Measurements from ENCODE around the gene GOLT1B.

The GOLT1B gene

DNA sequence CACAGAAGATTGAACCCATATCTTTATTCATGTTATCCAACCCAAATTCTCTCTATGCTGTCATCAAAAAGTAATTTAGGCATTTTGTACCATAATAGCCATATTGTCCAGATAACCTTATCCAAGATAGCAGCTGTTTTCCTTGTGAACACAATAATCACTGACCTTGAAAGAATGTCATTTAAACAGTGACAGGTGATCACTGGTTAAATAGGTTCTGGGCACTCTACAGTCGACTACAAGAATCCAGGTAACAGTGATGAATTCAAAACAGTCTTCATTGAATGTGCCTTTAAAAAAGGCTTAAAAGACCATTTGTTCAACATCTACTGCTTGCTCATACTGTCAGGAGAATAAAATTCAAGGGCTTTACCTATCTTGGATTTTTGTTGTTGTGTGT, 20.0 kb downstream of the GOLT1B start:
- in situ Hi-C loops (cut with MboI; ENCODE audit: low sequenced_read_pairs): no loop called here

GRCh38 chr12:21523148-21523547, 21.6 kb downstream of the GOLT1B start:
- in situ Hi-C loops (cut with MboI; ENCODE audit: low sequenced_read_pairs): no loop called here

DNA sequence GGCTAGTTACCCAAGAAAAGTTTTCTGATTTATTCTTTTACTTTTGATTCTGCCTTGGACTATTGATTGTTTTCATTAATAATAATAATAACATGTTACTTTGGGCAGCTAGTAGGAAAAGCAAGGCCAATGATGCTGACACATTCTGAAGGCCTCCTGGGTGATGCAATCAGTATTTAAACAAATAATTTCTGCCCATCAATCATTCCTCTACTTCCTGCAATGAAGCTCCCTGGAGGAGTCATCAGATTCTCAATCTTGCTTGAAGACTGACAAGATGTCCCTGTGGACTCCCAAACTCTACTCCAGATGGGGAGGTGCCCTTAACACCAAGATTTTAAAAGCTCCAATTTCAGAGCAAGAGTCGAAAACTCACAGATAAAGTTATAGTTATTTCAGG, 24.5 kb downstream of the GOLT1B start, which contains the start of gene SPX:
Gene SPX, plus strand, starts transcription at position 244 of the 400 bp plus-strand sequence. CDS start 177 bp downstream, outside the sequence.
- in situ Hi-C loops (cut with MboI; ENCODE audit: low sequenced_read_pairs): no loop called here

DNA sequence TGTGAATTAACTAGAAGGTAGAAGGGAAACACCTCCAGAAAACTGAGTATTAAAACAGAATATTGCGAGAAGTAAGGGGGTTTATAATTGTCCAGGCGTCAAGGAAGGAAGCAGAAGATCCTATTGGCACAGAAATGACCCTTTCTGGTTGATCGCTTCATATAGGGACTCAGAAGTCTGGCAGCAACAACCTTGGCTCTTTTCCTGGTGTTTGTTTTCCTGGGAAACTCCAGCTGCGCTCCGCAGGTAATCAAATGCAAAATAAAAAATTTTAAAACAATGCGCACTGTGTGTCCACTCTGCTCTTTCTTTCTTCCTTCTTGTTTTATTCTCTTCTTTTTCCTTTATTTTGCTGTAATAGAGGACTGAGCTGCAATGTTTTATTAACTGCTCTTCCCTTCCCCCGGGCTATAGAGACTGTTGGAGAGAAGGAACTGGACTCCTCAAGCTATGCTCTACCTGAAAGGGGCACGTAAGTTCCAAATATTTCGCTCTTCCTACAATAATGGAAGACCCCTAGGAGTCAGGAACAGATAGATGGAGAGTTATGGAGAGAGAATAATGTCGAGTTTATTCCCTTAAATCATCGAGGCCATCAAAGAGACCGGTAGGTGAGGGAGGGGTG, 25.2 kb downstream of the GOLT1B start:
- in situ Hi-C loops (cut with MboI; ENCODE audit: low sequenced_read_pairs): no loop called here

DNA sequence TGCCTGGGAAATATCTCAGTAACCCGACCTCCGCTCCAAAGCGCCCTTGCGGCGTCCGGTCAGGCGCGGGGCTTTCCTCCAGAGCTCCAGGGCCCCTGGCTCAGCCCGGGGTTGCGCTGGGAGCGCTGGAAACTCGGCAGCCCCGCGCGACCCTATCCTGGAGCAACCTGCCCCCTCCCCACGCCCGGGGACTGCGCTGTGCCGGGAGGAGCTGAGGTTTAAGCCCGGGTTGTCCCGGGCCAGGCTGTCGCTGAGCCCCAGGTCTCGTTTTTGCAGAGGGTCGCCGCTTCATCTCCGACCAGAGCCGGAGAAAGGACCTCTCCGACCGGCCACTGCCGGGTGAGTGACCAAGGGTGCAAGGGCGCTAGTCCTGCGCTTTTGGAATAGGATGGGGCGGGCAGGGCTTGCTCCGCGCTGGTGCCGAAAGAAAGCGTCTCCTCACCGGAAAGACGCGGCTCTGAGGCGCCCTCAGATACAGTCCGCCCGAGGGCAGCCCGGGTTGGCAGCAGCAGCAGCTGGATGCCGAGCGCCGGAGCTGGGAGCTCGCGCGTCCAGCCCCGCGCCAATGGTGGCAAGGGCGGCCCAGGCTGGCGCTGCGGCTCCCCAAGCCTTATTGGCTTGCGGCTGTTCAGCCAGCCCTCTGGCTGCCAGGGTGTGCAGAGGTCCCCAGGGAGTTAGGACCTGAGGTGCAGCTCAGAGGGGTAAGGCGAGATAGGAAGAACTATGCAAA, 26.0 kb downstream of the GOLT1B start:
- in situ Hi-C loops (cut with MboI; ENCODE audit: low sequenced_read_pairs): no loop called here

- in situ Hi-C loops (cut with MboI; ENCODE audit: low sequenced_read_pairs): no loop called here
Measured at GRCh38 chr12:21528953-21529352, 27.4 kb downstream of the GOLT1B start.

DNA sequence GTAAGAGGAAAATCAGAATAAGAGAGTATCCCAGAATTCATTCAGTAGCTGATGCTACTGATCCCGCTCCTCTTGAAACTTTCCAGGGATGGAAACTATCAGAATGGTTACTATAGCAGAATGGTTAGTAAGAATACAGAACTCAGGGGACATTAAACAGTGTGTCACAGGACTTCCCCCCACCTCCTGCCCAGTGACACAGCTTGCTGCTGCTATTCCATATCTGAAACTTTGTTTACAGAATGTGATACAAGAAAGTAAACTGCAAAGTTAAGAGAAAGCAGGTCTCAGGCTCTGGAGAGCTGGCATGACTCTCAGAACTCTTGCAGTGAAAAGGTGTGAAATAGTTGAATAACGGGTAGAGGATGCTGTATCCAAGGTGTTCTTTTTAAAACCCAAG, 27.9 kb downstream of the GOLT1B start:
- in situ Hi-C loops (cut with MboI; ENCODE audit: low sequenced_read_pairs): no loop called here

GRCh38 chr12:21538061-21538653, 36.6 kb downstream of the GOLT1B start:
- in situ Hi-C loops (cut with MboI; ENCODE audit: low sequenced_read_pairs): no loop called here

GRCh38 chr12:21539797-21540196, 38.2 kb downstream of the GOLT1B start:
- in situ Hi-C loops (cut with MboI; ENCODE audit: low sequenced_read_pairs): no loop called here

DNA sequence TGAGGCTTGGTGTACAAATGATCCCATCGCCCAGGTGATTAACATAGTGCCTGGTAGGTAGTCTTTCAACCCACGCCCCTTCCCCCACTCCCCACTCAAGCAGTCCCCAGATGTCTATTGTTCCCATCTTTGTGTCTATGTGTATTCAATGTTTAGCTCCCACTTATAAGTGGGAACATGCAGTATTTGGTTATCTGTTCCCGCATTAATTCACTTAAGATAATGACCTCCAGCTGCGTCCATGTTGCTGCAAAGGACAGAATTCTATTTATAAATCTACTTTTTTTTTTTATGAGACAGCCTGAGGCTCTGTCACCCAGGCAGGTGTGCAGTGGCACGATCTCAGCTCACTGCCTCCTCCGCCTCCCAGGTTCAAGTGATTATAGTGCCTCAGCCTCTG, 40.2 kb downstream of the GOLT1B start:
- in situ Hi-C loops (cut with MboI; ENCODE audit: low sequenced_read_pairs): no loop called here

- in situ Hi-C loops (cut with MboI; ENCODE audit: low sequenced_read_pairs): no loop called here
Measured at GRCh38 chr12:21542403-21542802, 40.8 kb downstream of the GOLT1B start.

DNA sequence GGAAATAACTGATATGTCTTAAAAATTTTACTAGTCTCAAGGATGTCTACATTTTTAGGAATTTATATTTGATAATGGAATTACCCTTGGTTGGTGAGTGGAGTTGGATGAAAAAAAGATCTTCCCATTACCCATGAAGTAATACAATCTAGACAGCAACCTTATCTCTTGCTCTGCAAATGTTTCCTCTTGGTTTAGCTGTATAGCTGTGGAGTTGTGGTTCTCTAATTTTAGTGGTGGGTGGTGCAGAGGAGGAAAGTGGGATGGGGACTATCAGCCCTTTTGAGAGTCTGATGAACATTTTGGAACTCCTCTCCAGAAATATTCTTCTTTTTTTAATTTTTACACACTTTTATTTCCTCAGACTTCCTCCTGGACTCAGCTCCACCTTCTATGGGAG, 41.6 kb downstream of the GOLT1B start:
- in situ Hi-C loops (cut with MboI; ENCODE audit: low sequenced_read_pairs): no loop called here

DNA sequence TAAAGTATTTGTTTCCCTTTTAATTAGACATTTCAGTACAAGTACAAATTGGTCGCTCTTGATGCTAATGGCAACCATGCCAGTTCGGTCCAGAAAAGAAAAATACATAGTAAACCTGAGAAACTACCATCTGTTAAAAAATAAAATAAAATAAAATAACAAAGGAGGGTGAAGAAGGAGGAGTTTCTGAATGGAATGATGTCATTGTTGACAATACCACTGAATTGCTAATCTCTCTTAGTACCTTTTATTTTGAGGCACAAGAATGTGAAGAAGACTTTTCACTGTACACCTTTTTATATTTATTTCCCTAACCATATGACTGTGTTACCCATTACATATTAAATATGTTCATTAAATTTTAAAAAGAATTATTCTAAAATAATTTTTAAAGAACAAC, 44.0 kb downstream of the GOLT1B start:
- in situ Hi-C loops (cut with MboI; ENCODE audit: low sequenced_read_pairs): no loop called here

DNA sequence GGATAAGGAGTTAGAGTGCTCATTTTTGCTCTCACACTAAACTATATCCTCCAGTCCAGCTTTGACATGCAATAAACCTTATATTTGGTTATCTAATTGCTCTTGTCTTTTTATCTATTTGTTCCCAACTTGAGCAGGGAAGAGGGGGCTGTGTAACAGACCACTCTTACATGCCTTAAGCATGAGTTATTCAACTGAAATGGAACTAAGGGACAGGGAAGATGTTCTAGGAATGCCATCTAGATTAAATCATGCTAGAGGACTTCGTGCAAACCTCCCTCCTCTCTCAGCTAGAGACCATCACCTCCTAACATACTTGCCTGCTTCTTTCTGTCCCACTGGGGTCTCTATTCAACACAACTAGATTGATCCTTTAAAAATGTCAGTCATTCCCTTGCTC, 45.1 kb downstream of the GOLT1B start:
- in situ Hi-C loops (cut with MboI; ENCODE audit: low sequenced_read_pairs): no loop called here

GRCh38 chr12:21547437-21547836, 45.8 kb downstream of the GOLT1B start:
- in situ Hi-C loops (cut with MboI; ENCODE audit: low sequenced_read_pairs): no loop called here

DNA sequence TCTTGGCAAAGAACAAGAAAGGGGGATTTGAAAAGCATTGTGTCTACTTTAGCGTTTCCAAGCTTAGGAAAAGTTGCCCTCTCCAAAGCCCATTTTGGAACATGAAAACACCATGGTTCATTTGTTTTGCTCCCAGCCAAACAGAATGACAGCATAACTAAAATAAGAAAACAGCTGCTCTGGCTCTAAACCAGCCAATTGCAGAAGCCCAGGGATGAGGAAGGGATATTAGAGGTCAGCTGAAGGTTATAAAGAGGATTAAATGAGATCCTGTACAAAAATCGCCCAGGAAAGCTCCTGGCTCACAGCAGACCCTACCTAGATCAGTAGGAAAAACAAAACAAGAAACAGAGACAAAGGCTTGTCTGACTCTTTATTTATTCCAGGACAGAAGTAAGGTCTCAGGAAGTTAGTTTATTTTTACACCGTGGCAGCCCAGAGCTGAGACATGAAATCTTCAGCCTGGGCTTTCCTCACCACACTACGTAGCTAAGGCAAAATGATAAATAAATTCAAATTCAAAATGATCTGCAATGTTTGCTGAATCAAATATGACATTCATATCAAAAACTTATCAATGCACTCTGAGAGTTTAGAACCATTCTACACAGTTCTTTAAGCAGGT, 50.4 kb downstream of the GOLT1B start:
- in situ Hi-C loops (cut with MboI; ENCODE audit: low sequenced_read_pairs): no loop called here

GRCh38 chr12:21552635-21553328, 51.2 kb downstream of the GOLT1B start:
- in situ Hi-C loops (cut with MboI; ENCODE audit: low sequenced_read_pairs): no loop called here

- in situ Hi-C loops (cut with MboI; ENCODE audit: low sequenced_read_pairs): no loop called here
Measured at GRCh38 chr12:21553329-21553675, 51.7 kb downstream of the GOLT1B start.

GRCh38 chr12:21558100-21558679, 56.6 kb downstream of the GOLT1B start:
- in situ Hi-C loops (cut with MboI; ENCODE audit: low sequenced_read_pairs): no loop called here

- in situ Hi-C loops (cut with MboI; ENCODE audit: low sequenced_read_pairs): no loop called here
Measured at GRCh38 chr12:21559855-21560569, 58.4 kb downstream of the GOLT1B start.
